ENCODE measurements around the gene POLA2.
A peak's percentile ranks its signal among the peaks of the same experiment; 100 is the strongest.

Gene POLA2

DNA sequence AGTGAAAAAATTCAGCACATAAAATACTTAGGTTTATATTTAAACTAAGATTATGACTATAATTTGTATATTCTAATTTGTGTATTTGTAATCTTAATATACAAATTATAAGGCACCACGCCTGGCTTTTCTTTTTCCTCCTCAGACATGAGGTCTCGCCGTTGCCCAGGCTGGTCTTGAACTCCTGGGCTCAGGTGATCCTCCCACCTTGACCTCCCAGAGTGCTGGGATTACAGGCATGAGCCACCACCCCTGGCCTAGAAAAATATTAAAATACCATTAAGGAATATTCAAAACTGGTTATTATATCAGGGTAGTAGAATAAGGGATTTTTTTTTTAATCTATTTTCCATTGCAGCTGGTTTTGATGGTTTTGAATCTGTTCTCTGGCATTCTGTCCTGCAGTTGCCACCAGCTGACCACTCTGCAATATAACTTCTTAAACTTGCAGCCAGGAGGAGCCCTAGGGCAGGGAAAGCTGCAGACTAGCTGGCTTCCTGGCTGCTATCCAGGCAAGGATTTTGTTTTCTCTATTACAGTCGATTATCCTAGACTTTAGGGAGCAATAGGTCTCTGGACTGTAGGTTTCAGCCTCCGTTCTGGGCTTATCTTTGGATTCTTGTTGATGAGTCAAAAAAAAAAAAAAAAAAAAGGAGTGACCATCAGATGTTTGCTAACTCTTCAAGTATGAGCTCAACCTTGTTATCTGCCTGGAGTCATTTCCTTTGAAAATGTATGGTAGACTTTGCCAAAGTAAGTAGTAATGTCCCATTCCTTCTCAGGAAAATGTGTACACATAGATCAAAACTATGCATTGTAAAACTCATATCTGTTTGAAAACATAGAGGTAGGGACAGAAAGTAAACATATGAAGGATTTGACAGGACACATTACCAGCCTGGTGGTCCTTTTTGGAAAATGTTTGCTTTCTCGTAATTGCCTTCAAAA lies 13.2 kb downstream of the POLA2 start:
- no peak overlapping the region for H3K4me3 ChIP-seq (replicated peaks; ENCODE audit: low read depth, low read length)
- no peak for DNase-seq (ENCODE audit: extremely low read depth, insufficient read length)
- no peaks in the 10 kb centered on the region for H3K27me3 ChIP-seq (replicated peaks; ENCODE audit: control insufficient read depth, insufficient read depth, low read length)
- TF ChIP-seq, protein P1, sequence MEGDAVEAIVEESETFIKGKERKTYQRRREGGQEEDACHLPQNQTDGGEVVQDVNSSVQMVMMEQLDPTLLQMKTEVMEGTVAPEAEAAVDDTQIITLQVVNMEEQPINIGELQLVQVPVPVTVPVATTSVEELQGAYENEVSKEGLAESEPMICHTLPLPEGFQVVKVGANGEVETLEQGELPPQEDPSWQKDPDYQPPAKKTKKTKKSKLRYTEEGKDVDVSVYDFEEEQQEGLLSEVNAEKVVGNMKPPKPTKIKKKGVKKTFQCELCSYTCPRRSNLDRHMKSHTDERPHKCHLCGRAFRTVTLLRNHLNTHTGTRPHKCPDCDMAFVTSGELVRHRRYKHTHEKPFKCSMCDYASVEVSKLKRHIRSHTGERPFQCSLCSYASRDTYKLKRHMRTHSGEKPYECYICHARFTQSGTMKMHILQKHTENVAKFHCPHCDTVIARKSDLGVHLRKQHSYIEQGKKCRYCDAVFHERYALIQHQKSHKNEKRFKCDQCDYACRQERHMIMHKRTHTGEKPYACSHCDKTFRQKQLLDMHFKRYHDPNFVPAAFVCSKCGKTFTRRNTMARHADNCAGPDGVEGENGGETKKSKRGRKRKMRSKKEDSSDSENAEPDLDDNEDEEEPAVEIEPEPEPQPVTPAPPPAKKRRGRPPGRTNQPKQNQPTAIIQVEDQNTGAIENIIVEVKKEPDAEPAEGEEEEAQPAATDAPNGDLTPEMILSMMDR (IDR thresholded peaks at IDR 0.05; ENCODE audit: insufficient read depth, low read length, poor library complexity, severe bottlenecking), result peak; percentile 65
- H3K36me3 ChIP-seq (ENCODE audit: control insufficient read depth, insufficient read depth, low read length), result peaks cover 5% of the 10 kb centered on the region; the same call in 1 of the 2 replicates

DNA sequence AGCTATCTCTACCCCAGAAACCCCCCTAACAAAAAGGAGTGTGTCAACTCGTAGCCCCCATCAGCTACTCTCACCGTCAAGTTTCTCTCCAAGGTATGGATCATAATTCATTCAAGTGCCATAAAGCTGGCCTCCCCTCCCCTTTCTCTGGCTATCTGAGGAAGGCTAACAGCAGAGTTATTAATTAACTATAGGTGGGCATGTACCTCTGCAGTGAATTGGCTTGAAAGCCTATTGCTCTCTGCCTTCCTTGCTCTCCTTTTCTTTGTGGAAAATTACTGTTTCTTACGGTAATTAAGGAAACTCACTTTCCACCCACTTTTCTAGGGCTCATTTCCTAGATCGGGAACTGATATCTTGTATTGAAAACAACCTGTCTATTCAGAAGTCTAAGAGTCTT lies 14.1 kb downstream of the POLA2 start:
- H3K27me3 ChIP-seq (replicated peaks; ENCODE audit: control insufficient read depth, insufficient read depth, low read length), result no peaks in the 10 kb centered on the region
- TF ChIP-seq, protein P1 (IDR thresholded peaks at IDR 0.05; ENCODE audit: insufficient read depth, low read length, poor library complexity, severe bottlenecking), result no peak
- no peak overlapping the region for H3K4me3 ChIP-seq (replicated peaks; ENCODE audit: low read depth, low read length)
- H3K36me3 ChIP-seq (ENCODE audit: control insufficient read depth, insufficient read depth, low read length), result peaks cover 5% of the 10 kb centered on the region
- DNase-seq (ENCODE audit: extremely low read depth, insufficient read length), result no peak

DNA sequence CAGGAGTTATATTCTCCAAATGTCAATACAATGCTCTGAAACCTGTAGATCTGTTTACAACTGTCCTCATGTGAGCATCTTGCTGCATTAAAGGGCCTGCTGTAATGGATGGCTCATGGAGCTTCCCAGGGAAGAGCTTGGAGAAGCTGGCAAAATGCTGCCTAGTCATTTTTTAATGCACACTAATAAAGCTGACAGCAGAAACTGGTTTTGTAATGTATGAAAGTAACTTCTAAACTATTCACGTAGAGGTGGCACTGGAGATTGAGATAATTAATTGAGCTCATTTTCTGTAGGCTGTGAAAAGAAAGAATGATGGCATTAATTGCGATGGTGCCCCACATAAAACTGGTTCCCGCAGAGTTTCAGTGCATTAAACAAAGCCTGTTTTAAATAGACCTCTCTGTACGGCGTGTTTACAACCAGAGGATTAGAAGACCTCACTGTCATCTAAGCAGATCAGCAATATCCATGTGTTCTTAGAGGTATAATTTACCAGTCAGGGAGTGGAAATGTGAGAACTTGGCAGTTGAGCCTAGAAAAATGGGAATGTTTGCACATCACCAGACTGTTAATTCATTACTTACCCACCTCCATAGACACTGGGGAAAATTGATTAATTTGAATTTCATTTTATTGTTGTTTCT lies 16.0 kb downstream of the POLA2 start:
- H3K4me3 ChIP-seq (replicated peaks; ENCODE audit: low read depth, low read length), result no peak overlapping the region
- DNase-seq (ENCODE audit: extremely low read depth, insufficient read length), result no peak
- H3K36me3 ChIP-seq (ENCODE audit: control insufficient read depth, insufficient read depth, low read length), result peaks cover 18% of the 10 kb centered on the region
- TF ChIP-seq, protein P1 (IDR thresholded peaks at IDR 0.05; ENCODE audit: insufficient read depth, low read length, poor library complexity, severe bottlenecking), result no peak
- no peaks in the 10 kb centered on the region for H3K27me3 ChIP-seq (replicated peaks; ENCODE audit: control insufficient read depth, insufficient read depth, low read length)

DNA sequence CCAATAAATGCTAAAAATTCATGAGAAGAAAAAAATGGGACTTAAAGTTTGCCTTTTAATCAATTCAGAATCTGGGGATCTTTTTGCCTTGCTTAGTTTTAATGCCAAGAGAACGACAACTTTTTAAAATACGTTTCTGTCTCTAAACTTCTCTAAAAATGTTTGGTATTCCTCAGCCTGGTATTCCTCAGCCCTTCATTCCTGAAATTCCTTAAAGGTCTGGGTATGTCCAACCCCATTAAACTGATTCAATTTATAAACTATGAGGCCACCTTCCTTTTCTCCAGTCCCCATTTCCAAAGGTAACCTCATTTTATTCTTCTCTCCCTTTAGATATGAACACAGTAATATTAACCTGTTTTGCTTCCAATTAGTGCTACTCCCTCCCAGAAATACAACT lies 16.6 kb downstream of the POLA2 start:
- no peaks in the 10 kb centered on the region for H3K27me3 ChIP-seq (replicated peaks; ENCODE audit: control insufficient read depth, insufficient read depth, low read length)
- no peak for DNase-seq (ENCODE audit: extremely low read depth, insufficient read length)

DNA sequence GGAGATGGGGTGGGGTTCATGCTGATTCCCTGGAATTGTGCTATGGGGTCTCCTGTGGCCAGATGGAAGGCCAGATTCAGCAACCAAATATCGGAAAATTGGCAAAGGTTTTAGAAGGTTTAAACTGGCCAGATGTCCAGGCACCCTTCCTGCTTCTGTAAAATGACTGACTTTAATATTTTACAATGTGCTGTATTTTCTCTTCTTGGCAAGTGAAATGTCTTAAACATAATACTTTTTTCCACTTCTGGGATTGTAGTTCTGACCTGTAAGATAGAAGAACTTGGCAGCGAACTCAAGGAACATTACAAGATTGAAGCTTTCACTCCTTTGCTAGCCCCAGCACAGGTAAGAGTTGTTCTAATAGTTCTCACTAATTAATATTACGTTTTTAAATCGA lies 17.5 kb downstream of the POLA2 start:
- no peaks in the 10 kb centered on the region for H3K27me3 ChIP-seq (replicated peaks; ENCODE audit: control insufficient read depth, insufficient read depth, low read length)
- TF ChIP-seq, protein P1 (IDR thresholded peaks at IDR 0.05; ENCODE audit: insufficient read depth, low read length, poor library complexity, severe bottlenecking), result no peak
- no peak for DNase-seq (ENCODE audit: extremely low read depth, insufficient read length)
- H3K4me3 ChIP-seq (replicated peaks; ENCODE audit: low read depth, low read length), result no peak overlapping the region
- H3K36me3 ChIP-seq (ENCODE audit: control insufficient read depth, insufficient read depth, low read length), result peaks cover 18% of the 10 kb centered on the region

More for the DNA sequence above, 16.6 kb downstream of the POLA2 start:
- Histone ChIP-seq H3K4me3 (replicated peaks; ENCODE audit: low read depth, low read length) (no peak overlapping the region), H3K36me3 (ENCODE audit: control insufficient read depth, insufficient read depth, low read length) (peaks cover 18% of the 10 kb centered on the region)
- TF ChIP-seq, protein P1 (IDR thresholded peaks at IDR 0.05; ENCODE audit: insufficient read depth, low read length, poor library complexity, severe bottlenecking), result no peak

Data from GM06990 (cell line).